NCI-H2107 (cell line): Measurements from ENCODE around the gene SMARCC2.
"Not testable (repeated sequence)": the region's sequence is repeated elsewhere in the genome, so short reads cannot be mapped to it uniquely, and the experiment has no call there.

Experiments
- DNase-seq: peaks from one replicate; lab custom pipeline; 2025; lab: John Stamatoyannopoulos, UW

Gene SMARCC2

GRCh38 chr12:56120158-56120846, 69.0 kb downstream of the SMARCC2 start:
- no peak for DNase-seq

GRCh38 chr12:56119361-56119796, 69.9 kb downstream of the SMARCC2 start:
- DNase-seq: peak; percentile 61

- no peak for DNase-seq
Observed at GRCh38 chr12:56118688-56119357, 70.5 kb downstream of the SMARCC2 start.

- DNase-seq: peak; percentile 99
Observed at GRCh38 chr12:56117778-56118687, 71.2 kb downstream of the SMARCC2 start, which contains the start of gene ZC3H10. ZC3H10 (plus strand) TSS chr12:56118266; CDS start chr12:56120563, 2,297 bp downstream.

- not testable (repeated sequence) for DNase-seq
Observed at GRCh38 chr12:56117082-56117706, 72.1 kb downstream of the SMARCC2 start.

GRCh38 chr12:56116267-56117081, 72.8 kb downstream of the SMARCC2 start, which contains the start of gene RPL41:
RPL41 (plus strand) TSS chr12:56116633.
- DNase-seq: peak; percentile 96

GRCh38 chr12:56115329-56115728, 74.0 kb downstream of the SMARCC2 start:
- DNase-seq: no peak

GRCh38 chr12:56114084-56114483, 75.2 kb downstream of the SMARCC2 start:
- DNase-seq: no peak
